Astrocyte of the cerebellum (primary cell): Measurements from ENCODE around the gene KATNB1.
A peak's percentile ranks its signal among the peaks of the same experiment; 100 is the strongest.

Experiments
- DNase-seq: peaks from one replicate; pipeline ENCODE4 v3.0.0-alpha.2; 2011; ENCODE audit warnings: low read depth
- H3K4me3 ChIP-seq: 2 replicates; pipeline ENCODE4 v1.5.1; 2011; ENCODE audit warnings: mild to moderate bottlenecking, low read depth, low read length, moderate library complexity
- CTCF ChIP-seq: IDR thresholded peaks from 2 replicates; pipeline ENCODE4 v1.5.1; 2012; ENCODE audit warnings: low read length, low read depth, moderate library complexity, mild to moderate bottlenecking; ENCODE audit errors: missing control alignments
- in situ Hi-C: cut with HindIII; loops from 2 replicates; pipeline ENCODE4 v1.10.0; 2017; ENCODE audit warnings: low sequenced_read_pairs

The KATNB1 gene

GRCh38 chr16:57736419-57737351 lies 1.1 kb downstream of the KATNB1 start:
- peak; percentile 32 for TF ChIP-seq CTCF
- in situ Hi-C loops = no loop called here
- H3K4me3 ChIP-seq = peak overlapping the region; percentile 75
- DNase-seq = peak; percentile 26

DNA sequence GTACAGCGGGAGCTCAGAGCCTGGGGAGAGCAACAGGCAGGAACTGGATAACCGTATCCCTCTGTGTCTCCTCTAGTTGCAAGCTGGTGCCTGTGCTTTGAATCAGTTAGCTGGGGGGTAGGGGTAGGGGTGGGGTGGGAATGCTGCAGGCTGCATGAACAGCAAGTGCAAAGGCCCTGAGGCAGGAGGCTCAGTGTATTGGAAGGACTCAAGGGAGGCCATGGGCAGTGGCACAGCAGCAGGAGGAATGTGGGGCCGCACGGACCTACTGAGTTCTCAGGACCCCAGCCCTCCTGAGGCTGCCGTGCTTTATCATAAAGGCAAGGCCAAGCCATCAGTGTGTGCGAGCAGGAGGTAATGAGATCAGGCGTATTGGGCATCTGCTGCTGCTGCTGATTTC lies 3.3 kb downstream of the KATNB1 start:
- H3K4me3 ChIP-seq = no peak overlapping the region
- in situ Hi-C loops = no loop called here
- no peak for DNase-seq
- no peak for TF ChIP-seq CTCF

DNA sequence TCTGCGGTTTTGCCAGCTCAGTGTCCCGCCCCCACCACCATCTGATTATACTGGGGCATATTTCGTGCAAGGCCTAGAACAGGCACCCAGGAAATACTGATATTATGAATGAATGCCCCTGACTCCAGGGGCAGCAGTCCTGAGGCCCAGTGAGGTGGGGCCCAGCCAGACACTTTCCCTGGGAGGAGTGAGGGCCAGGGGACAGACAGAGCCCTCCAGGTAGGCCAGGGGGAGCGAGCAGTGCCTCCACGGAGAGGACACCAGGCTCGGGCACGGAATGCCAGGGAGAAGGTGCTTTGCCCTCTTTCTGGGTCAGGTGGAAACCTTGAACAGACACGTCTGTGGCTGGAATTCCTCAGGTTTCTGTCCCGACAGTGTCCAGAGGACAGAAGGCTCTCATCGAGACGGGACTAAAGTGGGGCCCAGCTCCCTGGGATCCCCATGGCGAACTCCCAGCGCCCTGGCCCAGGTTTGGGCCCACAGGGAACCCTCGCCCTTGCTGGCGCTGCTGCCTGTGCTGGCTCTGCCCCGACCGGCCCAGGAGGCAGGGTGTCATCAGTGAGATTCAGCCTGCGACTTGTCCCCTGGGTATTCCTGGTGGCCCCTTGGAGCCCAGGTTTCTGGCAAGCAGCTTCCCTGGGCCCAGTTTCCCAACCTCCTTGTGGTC lies 4.3 kb downstream of the KATNB1 start:
- no peak for TF ChIP-seq CTCF

GRCh38 chr16:57740423-57741071 lies 5.0 kb downstream of the KATNB1 start:
- in situ Hi-C loops = no loop called here
- no peak overlapping the region for H3K4me3 ChIP-seq
- no peak for TF ChIP-seq CTCF
- DNase-seq = no peak

More for the DNA sequence above, 4.3 kb downstream of the KATNB1 start:
- DNase-seq = no peak
- in situ Hi-C loops = no loop called here
- H3K4me3 ChIP-seq = no peak overlapping the region

GRCh38 chr16:57741660-57742191 lies 6.2 kb downstream of the KATNB1 start:
- no peak for DNase-seq
- in situ Hi-C loops = no loop called here

More at GRCh38 chr16:57741660-57742191, 6.2 kb downstream of the KATNB1 start:
- H3K4me3 ChIP-seq = no peak overlapping the region
- no peak for TF ChIP-seq CTCF
